Astrocyte (in vitro differentiated cells and primary cell): ENCODE data around the gene RRP9.

Experiments used
- EZH2 ChIP-seq: IDR thresholded peaks from 2 replicates; pipeline ENCODE4 v1.6.1; 2012; ENCODE audit warnings: mild to moderate bottlenecking, low read length, inconsistent platforms; ENCODE audit not compliant: insufficient read depth
- TF ChIP-seq, protein P1 (sequence below): IDR thresholded peaks from 2 replicates; pipeline ENCODE4 v1.5.1; 2011; ENCODE audit warnings: low read depth, mild to moderate bottlenecking, inconsistent platforms, low read length, moderate library complexity; ENCODE audit not compliant: insufficient read depth

DNA sequence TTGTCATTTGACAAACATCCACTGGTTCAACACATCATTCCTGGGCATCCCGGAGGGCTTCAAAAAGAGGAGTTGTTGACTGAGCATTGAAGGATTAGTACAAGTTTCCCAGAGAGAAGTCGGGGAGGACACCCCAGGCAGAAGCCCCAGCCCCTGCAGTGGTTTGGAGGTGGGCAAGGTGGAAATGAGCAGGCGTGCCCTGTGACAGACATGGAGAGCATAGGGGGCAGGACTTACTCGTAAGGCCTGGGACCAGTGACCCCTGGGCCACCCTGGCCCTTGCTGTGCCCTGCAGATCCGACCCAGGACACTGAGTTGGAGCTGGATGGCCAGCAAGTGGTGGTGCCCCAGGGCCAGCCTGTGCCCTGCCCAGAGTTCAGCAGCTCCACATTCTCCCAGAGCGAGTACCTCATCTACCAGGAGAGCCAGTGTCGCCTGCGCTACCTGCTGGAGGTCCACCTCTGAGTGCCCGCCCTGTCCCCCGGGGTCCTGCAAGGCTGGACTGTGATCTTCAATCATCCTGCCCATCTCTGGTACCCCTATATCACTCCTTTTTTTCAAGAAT lies 6.4 kb upstream of the RRP9 start:
- TF ChIP-seq, protein P1, sequence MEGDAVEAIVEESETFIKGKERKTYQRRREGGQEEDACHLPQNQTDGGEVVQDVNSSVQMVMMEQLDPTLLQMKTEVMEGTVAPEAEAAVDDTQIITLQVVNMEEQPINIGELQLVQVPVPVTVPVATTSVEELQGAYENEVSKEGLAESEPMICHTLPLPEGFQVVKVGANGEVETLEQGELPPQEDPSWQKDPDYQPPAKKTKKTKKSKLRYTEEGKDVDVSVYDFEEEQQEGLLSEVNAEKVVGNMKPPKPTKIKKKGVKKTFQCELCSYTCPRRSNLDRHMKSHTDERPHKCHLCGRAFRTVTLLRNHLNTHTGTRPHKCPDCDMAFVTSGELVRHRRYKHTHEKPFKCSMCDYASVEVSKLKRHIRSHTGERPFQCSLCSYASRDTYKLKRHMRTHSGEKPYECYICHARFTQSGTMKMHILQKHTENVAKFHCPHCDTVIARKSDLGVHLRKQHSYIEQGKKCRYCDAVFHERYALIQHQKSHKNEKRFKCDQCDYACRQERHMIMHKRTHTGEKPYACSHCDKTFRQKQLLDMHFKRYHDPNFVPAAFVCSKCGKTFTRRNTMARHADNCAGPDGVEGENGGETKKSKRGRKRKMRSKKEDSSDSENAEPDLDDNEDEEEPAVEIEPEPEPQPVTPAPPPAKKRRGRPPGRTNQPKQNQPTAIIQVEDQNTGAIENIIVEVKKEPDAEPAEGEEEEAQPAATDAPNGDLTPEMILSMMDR, result no peak
- no peak for TF ChIP-seq EZH2
